ENCODE measurements around the gene CDC42BPA.

GRCh38 chr1:226991920-226992319 is 326.4 kb downstream of the CDC42BPA start:
- TF ChIP-seq EZH2 (IDR thresholded peaks at IDR 0.05; ENCODE audit: borderline replicate concordance, low read depth, low read length, severe bottlenecking) (no peak), CTCF (IDR thresholded peaks at IDR 0.05; ENCODE audit: borderline replicate concordance, extremely low read depth, low read length, poor library complexity, severe bottlenecking) (no peak)
